GM18520 (cell line): Measurements from ENCODE around the gene ARHGEF3.
"Not testable (repeated sequence)": the region's sequence is repeated elsewhere in the genome, so short reads cannot be mapped to it uniquely, and the experiment has no call there.

Source experiments
- ATAC-seq: cut with Tn5 transposase; IDR thresholded peaks from one replicate; pipeline ENCODE4 v1.9.1; 2021; ENCODE audit not compliant: unreplicated experiment

The ARHGEF3 gene

DNA sequence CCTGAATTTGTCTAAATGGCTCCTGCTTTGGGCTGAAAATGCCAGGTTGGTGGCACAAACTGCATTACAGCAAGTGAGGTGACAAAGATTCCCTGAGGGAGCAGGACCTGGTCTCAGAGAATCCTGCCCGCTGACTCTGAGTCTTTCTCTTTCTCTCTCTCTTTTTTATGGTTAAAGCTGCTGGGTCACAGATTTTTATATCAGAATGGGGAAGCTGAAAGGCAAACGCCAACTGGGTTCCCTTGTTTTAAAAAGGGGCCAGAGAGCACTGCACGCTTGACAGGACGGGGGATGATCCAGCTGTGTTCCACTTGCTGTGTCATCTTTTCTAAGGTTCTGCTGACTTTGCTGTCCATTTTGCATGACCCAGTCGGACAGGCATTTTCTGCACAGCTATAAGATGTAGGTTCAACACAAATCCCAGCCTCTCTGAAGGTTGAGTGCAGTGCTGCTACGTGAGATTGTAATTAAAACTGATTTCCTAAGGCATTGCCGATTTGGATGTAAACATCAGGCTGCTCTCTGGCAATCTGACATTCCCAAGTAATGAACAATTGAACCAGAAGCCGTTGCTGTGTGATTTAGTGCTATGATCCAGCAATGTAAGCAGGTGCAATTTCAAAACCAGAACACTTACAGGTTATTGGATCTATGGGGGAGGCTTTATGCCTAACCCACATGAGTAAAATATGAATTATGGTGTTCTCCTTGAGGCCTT lies 25.8 kb downstream of the ARHGEF3 start:
- no peak for ATAC-seq

DNA sequence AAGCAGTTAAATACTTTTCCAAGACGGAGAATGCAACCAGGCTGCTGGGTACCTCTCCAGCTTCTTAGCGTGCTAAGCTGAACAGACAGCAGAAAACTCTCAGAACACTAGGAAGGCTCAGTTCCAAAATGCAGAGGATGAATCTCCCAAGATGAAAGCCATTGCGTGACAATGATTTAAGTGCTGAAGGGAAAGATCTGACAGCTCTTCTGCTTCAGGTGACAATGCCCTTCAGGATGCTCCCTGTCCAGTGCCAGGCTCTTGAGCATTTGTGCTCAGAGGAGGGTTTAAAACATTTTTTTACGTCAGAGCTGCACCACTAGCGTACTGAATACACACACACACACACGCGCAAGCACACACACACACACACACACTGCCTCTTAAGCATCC lies 26.3 kb downstream of the ARHGEF3 start:
- ATAC-seq = no peak

DNA sequence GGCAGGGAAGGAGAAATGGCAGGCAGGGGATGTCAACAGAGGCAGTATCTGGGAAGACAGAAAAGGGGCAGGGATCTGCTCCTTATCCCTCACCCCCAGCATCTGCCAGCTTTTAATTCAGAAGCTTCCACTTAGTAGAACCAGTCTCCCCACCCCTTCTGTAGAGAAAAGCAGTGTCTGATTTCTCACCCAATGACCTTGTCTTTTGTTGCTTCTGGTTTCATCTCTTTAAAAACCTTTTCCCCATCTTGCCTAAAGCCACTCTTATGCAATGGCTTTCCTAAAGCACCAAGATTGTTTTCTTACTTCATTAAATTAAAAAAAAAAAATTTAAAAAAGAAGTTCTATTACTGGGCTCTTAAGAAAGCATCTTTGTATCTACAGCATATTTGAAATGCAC lies 27.8 kb downstream of the ARHGEF3 start:
- ATAC-seq = no peak

DNA sequence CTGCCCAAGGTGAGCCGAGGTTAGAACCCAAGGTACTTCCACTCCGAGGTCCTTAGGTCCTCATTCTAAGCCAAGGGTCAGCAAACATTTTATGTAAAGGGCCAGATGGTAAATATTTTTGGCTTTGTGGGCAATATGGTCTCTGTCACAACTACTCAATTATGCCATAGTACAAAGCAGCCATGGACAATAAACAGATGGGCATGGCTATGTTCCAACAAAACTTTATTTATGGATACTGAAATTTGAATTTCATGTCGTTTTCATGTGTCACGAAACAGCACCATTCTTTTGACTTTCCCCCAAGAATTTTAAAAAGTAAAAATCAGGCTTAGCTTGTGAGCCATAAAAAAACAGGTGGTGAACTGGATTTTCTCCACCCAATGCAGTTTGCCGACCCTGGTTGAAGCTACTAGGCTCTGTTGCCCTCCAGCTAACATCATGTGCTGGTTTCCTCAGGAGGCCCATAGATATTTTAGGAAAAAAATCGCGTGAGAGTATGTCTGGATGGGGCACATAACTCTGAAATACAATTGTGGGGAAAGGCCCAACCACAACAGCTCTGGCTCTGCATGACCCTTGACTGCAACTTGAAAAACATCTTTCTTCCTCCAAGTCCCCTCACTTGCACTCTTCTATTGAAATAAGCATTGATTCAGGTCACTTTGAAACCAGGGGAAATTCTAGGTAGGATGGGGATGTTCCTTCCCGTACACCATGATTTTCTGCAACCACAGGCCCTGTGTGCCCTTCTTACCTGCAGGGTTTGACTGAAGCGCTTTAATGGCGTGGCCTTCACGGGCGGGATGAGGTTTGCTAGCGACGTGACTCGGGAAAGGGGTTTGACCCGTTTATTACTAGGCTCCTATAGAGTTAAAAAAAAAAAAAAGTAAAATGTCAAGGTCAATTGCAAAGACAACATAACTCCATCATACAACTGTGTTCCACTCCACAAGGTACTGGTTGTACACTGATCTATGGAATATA lies 28.5 kb downstream of the ARHGEF3 start:
- ATAC-seq = no peak

DNA sequence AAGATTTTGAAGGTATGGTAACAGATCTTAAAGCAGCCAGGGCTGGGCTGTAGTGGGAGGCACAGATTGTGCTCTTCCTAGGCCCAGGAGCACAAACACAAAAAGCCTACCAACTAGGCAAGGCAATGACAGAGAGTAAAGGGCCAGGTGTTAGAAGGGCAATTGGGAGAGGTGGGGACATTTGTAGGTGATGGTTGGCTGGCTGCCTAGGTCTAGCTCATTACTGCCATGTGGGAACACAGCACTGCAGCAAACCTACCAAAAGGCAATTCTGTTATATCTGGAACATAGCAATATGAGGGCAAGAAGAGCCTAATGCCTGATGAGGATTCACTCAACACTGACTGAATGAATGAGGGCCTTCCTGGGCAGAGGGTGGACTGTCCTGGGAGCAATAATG lies 30.4 kb downstream of the ARHGEF3 start:
- no peak for ATAC-seq

DNA sequence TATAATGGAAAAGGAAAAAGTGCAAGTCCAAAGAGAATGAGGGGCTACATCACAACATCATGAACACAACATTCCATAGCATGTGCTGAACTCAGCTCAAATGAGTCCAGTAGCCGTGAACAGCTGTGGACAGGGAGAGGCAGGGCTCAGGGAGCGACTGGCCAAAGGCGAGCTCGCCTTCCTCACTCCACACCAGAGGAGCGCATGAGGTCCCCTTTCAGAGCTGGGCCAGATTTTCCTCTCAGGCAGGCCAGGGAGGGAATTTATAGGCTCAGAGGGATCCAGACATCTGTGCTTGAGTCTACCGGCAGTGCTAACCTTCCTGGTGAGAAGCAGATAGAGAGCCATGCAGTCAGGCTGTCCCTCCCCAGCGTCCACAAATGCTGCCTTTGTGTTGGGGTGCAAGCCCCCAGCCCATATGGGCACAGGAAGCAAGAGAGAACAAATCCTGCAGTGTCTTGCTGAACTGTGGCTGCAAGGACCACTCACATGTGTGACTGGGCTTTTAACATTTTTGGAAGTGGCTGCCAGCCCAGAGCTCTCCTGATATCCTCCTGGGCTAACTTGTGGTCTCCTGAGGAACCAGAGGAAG lies 32.5 kb downstream of the ARHGEF3 start:
- no peak for ATAC-seq

DNA sequence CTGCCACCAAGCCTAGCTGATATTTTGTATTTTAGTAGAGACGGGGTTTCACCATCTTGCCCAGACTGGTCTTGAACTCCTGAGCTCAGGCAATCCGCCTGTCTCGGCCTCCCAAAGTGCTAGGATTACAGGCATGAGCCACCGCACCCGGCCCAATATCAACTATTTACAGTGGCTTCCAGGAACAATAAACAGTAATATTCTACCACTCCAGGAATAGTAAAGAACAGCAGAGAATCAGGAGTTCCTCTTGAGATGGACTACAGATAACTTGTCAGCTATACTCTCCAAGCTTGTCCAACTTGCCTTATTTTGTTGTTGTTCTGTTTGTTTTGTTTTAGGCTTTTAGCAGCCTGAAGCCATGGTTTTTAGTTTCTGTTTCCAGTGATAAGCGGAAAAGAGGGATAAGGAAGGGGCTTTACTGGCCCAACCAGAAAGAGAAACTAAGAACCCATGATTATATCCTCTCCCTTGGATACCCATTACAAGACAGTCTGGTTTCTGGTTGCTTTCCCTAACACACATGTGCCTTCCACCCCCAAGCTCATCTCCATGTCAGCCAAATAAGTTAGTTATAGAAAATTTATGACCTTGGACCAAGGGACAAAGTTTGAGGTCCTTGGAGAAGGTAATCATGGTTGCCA lies 36.7 kb downstream of the ARHGEF3 start:
- no peak for ATAC-seq

DNA sequence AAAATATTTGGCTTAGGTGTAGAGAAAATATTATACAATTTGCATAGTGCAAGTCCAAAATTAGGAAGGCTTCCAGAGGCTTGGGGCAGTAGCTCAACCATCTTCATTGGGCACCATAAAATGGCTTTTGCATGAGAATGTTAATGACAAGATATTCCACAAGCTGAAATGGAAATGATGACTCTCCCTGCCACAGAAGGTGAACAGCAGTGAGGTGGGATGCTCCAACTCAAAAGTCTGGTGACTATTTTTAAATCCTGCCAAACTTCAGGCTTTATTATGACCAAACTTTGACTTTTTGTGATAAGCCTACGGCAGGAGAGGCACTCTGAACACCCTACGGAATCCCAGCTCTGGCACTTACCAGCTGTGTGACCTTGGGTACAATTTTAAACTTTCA lies 37.6 kb downstream of the ARHGEF3 start:
- ATAC-seq = no peak

DNA sequence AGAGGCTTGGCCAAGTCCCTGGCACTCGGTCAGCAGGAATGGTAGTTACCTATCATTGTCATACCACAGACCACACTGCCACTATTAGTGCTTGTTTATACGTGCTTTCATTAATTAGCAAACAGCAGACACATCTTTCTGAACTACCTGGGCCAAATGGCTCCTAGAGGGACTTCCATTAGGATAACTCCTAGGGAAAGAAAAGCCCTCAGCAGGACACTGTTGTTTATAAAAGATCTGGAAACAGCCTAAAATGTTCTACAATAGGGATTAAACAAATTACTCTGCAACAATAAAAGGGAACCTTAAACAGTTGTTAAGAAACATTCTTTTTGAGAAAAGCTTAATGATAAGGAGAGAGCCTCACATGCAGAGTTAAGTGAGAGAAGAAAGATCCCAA lies 38.5 kb downstream of the ARHGEF3 start:
- ATAC-seq = no peak

DNA sequence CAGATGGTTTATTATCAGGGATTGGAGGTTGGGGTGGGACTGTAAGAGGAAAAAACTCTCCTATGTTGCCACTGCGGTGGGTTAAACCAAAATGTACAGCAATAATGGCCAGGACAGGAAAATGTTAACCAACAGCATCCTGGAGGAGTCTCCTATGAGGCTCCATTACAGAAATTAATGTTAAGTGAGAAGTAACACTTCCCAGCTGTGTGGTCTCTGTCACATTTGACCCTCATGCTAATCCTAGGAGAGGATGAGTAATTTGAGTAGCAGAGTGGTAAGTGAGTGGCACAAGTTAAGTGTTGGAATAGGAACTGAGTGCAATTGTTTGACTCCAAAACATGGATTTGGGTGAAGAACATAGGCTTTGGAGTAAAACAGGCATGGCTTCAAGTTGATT lies 39.0 kb downstream of the ARHGEF3 start:
- no peak for ATAC-seq

DNA sequence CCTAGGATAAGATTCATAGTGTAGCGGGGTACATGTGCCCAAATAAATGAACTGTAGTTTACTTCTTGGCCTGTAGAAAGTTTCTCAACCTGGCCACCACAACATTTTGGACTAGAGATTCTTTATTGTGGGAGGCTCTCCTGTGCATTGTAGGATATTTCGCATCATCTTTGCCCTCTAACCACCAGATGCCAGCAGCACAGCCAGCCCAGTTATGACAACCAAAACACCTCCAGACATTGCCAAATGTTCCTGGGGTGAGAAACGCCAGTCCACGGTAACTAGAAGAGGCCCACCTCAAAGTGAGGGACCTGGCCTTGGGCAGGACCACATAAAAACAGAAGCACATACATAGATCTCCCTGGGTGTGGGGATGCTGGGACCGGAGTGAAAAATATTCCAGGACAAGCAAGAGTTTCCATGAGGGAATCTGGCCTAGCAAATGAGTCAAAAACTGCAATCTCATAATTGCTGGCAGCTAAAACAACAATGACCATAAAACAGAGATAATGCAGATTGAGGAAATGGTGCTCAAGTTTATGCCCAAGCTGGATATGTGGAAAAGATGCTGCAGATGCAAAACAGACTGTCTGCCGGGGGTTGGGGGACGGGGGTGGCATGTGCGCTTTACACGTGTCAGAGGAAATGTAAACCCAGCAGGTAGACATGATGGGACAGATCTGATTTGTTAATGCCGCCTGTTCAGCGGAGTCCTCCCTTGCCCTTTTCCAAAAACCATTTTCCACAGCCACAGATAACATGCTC lies 39.7 kb downstream of the ARHGEF3 start:
- ATAC-seq = no peak

DNA sequence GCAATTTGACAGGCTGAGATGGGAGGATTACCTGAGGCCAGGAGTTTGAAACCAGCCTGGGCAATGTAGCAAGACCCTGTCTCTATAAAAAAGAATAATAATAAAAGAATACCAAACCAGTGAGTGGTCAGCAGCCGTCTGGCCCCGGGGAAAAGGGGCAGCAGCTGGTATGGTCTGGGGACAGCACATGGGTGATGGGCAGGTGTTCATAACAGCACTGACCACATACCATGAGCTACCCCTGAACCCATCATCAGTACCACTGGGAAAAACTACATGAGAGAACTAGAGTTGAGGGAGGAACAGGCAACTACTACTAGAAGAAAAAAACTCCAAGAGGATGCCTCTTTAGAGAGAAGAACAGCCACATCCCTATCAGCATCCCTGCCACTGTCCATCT lies 40.7 kb downstream of the ARHGEF3 start:
- no peak for ATAC-seq

DNA sequence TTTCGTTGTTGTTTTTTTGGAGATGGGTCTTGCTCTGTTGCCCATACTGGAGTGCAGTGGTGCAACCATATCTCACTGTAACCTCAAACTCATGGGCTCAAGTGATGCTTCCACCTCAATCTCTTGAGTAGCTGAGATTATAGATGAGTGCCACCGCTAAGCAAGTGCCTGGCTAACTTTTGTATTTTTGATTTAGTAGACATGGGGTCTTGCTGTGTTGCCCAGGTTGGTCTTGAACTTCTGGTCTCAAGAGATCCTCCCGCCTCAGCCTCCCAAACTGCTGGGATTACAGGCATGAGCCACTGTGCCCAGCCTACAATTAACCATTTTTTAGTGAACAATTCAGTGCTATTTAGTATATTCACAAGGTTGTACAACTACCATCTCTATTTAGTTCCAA lies 42.2 kb downstream of the ARHGEF3 start:
- ATAC-seq = no peak

DNA sequence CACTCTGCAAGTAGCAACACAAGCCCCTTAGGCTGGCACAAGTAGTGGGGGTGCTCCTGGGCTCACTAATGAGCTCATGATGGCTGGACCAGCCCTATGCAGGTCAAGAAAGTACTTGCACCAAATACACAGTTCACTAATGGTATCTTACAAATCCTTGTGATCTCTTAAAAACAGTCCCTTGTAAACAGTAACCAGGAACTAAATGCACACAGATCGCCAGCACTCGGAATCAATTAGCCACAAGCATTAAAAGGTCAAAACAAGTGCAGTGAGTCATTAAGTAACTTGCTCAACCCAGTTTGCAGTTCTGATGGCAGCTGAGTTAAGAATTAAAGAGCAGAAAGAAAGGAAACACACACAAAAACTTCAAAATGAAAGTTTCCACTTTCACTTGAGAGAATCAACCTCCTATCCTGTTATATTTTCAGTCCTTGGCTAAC lies 43.2 kb downstream of the ARHGEF3 start:
- peak; percentile 68 for ATAC-seq

DNA sequence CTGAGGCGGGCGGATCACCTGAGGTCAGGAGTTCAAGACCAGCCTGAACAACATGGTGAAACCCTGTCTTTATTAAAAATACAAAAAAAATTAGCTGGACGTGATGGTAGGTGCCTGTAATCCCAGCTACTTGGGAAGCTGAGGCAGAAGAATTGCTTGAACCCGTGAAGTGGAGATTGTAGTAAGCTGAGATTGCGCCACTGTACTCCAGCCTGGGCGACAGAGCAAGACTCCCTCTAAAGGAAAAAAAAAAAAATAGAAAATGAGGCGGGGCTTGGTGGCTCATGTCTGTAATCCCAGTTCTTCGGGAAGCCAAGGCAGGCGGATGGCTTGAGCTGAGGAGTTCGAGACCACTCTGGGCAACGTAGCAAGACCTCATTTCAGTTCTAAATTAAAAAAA lies 43.7 kb downstream of the ARHGEF3 start:
- not testable (repeated sequence) for ATAC-seq

DNA sequence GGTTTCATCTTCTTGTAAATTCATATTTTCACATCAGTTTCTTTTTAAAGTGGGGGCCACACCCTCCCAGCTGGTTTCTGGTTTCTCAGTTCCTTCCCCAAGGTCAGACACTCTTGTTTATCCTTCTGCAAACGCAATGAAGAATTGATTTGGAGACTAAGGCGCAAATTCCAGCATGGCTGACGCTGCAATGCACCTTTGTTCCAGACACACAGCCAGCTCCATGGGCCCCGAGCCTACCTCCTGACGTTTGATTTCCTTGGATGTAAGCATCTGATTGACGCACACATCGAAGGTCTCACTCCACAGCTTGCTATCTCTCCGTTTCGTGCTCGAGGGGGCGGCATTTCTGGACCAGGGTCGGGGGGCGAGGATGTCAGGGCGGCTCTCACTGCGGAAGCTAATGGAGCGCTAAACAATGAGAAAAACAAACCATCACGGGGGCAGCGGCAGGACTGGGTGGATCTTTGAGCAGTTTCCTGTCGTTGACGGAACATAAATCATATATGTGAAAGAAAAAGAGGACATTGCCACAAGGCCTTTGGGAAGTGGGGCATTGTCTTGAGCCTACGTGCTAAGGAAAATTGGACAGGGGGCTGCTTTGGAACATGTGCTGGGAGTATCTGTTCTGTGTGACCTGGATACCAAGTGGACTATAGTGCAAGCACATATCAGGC lies 46.9 kb downstream of the ARHGEF3 start:
- no peak for ATAC-seq

DNA sequence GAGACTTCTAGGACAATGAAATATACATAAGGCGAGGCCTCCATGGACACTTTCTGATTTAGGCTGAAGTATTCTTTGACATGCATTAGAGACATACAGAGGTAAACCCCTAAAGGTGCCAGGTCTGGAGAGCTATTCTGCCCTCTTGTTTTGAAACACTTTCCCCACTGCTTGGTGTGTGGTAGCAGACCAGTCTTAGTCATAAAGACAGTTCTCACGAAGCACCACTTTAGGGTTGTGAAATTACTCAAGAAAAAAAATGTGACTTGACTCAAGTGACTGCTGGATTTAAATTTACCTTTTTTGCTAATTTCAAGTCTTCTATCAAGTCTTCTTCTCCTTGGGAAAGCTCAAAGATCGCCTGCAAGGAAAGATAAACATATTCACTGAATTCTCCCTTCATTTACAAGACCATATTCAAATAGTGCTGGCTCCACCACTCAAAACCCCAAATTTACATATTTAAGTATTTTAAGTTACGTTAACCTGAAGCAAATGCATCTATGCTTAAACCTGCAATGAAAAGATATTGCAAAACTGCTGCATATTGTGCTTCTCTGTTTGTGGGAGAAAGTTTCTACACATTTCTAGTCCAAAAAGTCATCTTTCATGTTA lies 48.4 kb downstream of the ARHGEF3 start:
- peak; percentile 98 for ATAC-seq

DNA sequence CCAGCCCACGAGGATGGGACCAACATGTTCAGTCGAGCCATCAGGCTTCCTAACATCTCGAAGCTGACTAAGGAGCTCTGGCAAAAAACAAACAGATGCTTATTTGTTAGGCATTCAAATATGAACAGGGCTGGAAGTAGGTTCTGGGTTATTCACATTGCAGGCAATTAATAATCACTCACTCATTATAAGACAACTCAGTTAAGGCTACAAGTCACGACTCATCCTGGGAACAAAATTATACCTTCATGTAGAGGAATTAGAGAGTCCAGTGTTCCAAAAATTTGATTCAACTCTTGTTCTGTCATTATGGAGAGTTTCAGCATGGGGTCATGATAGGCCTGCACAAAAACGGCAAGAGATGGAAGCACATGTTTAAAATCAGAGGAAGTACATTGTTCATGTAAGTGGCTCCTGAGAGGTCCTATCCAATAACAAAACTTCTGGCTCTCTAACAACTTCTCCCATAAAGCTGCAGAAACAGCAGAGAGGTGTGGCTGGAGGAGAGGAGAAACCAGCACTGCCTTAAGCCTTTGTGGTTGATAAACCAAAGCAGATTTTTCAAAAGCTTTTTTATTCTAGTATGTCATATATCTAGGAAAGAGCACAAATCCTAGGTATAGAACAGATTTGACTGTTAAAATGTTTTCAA lies 50.6 kb downstream of the ARHGEF3 start:
- ATAC-seq = no peak

DNA sequence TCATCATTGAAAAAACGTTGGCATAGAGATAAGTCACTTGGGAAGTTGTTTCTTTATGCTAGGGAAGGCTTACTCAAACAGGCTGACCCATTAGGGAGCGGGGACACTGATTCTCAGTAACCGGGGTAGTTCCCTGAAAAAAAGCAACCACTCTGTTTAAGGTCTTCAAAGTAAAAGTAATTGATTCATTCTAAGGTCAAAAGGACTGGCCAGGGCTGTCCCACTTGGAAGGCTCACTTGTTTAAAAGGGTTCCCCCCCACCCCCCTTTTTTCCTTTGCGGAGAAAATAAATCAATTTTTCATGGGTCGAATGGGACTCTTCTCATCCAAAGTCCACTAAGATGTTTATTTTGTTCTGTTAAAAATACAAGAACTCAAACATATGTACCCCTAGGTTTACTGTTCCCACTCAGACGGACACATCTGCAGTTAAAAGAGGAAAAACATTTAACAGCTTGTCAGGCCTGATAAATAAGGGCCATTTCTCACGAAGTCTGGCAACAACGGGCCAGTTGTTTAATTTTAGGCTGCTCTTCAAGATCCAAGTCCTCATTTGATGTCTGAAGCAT lies 53.0 kb downstream of the ARHGEF3 start:
- ATAC-seq = no peak
